ENCODE measurements around the gene TMEM164. TPM values are rescaled to one million over a fixed set of nuclear protein-coding genes. Genes with fewer than 3 reads are reported as not detected.

The TMEM164 gene
- polyA plus RNA-seq, 1 experiment: 12.9 TPM

GRCh38 chrX:110143454-110144210, 140.7 kb downstream of the TMEM164 start:
- CTCF ChIA-PET: interaction anchor here (0.7 to 0.8 kb wide), 2 partner anchors 87 to 253 kb away, joined by 3 read pairs; no protein-coding TSS in a partner anchor
- Histone ChIP-seq H3K4me3 (ENCODE audit: low read depth, low read length) (no peak overlapping the region), H3K27me3 (ENCODE audit: control insufficient read depth, insufficient read depth, low read length) (no peaks in the 10 kb centered on the region), H3K9me3 (ENCODE audit: control insufficient read depth, insufficient read depth, low read length) (no peaks in the 10 kb centered on the region), H3K27ac (ENCODE audit: low read depth, low read length) (peak overlapping the region; percentile 2)
- no peak for DNase-seq (ENCODE audit: low read depth, low spot score)
- POLR2A ChIA-PET: no interaction called here
- no peak for TF ChIP-seq CTCF (IDR thresholded peaks at IDR 0.05; ENCODE audit: low read depth, low read length)

GRCh38 chrX:110145311-110145710, 142.4 kb downstream of the TMEM164 start:
- Histone ChIP-seq H3K4me3 (ENCODE audit: low read depth, low read length) (no peak overlapping the region), H3K9me3 (ENCODE audit: control insufficient read depth, insufficient read depth, low read length) (no peaks in the 10 kb centered on the region), H3K27ac (ENCODE audit: low read depth, low read length) (no peak overlapping the region), H3K27me3 (ENCODE audit: control insufficient read depth, insufficient read depth, low read length) (no peaks in the 10 kb centered on the region)
- TF ChIP-seq CTCF (IDR thresholded peaks at IDR 0.05; ENCODE audit: low read depth, low read length): no peak
- ChIA-PET CTCF (interaction anchor here (0.7 to 4.3 kb wide), 13 partner anchors 11 to 288 kb away, joined by 3 to 96 read pairs (median 4); no protein-coding TSS in a partner anchor), POLR2A (no interaction called here)
- no peak for DNase-seq (ENCODE audit: low read depth, low spot score)

DNA sequence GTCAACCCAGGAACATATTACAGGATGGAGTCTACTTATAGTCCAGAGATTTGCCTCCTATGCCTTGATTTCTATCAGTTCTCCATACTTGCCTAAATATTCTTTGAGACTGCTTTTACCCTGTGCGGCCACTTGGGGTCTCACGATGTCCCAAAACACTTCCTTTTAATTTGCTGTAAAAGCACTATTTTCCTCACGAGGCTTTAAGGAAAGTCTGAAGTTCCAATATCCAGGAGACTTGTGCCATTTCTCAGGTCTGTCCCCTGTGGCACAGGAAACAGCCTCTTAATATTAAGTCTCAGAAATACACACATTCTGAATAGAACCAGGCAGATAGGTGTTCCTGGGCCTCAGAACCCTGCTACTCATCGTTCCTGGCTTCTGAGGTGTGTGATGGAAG, 142.9 kb downstream of the TMEM164 start:
- TF ChIP-seq CTCF (IDR thresholded peaks at IDR 0.05; ENCODE audit: low read depth, low read length): peak; percentile 57
- Histone ChIP-seq H3K4me3 (ENCODE audit: low read depth, low read length) (no peak overlapping the region), H3K9me3 (ENCODE audit: control insufficient read depth, insufficient read depth, low read length) (no peaks in the 10 kb centered on the region), H3K27me3 (ENCODE audit: control insufficient read depth, insufficient read depth, low read length) (no peaks in the 10 kb centered on the region), H3K27ac (ENCODE audit: low read depth, low read length) (no peak overlapping the region)
- no peak for DNase-seq (ENCODE audit: low read depth, low spot score)
- CTCF ChIA-PET: interaction anchor here (0.6 to 4.3 kb wide), 56 partner anchors 9 to 701 kb away, joined by 3 to 96 read pairs (median 4); partner anchors contain the start of gene TMEM164
- POLR2A ChIA-PET: no interaction called here

- Histone ChIP-seq H3K27ac (ENCODE audit: low read depth, low read length) (no peak overlapping the region), H3K27me3 (ENCODE audit: control insufficient read depth, insufficient read depth, low read length) (no peaks in the 10 kb centered on the region), H3K9me3 (ENCODE audit: control insufficient read depth, insufficient read depth, low read length) (no peaks in the 10 kb centered on the region), H3K4me3 (ENCODE audit: low read depth, low read length) (no peak overlapping the region)
- POLR2A ChIA-PET: no interaction called here
- peak; percentile 71 for TF ChIP-seq CTCF (IDR thresholded peaks at IDR 0.05; ENCODE audit: low read depth, low read length)
- CTCF ChIA-PET: interaction anchor here (0.6 to 4.3 kb wide), 61 partner anchors 10 to 701 kb away, joined by 3 to 96 read pairs (median 4); partner anchors contain the start of gene TMEM164
- DNase-seq (ENCODE audit: low read depth, low spot score): no peak
Measured at GRCh38 chrX:110146521-110146920, 143.6 kb downstream of the TMEM164 start.

DNA sequence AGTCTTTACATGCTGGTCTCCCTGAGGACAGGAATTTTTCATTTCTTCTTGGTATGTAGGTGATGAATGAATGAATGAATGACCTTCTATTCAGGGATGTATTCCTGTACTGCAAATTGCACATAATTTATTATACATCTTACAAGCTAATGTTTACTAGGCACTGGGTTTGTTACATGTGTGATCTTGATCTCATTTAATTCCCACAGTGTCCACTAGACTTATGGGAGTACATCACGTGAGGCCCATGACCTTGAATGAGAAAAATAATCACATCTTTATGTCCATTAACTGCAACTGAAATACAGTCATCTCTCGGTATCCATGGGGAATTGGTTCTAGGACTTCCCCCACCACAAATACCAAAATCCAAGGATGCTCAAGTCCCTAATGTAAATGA, 150.3 kb downstream of the TMEM164 start:
- POLR2A ChIA-PET: no interaction called here
- TF ChIP-seq CTCF (IDR thresholded peaks at IDR 0.05; ENCODE audit: low read depth, low read length): no peak
- no peaks in the 10 kb centered on the region for H3K9me3 ChIP-seq (ENCODE audit: control insufficient read depth, insufficient read depth, low read length)
- no peaks in the 10 kb centered on the region for H3K27me3 ChIP-seq (ENCODE audit: control insufficient read depth, insufficient read depth, low read length)
- no peak overlapping the region for H3K4me3 ChIP-seq (ENCODE audit: low read depth, low read length)
- no peak for DNase-seq (ENCODE audit: low read depth, low spot score)
- CTCF ChIA-PET: interaction anchor here (0.6 to 15.3 kb wide), 2 partner anchors 95 to 261 kb away, joined by 5 to 464 read pairs; no protein-coding TSS in a partner anchor
- no peak overlapping the region for H3K27ac ChIP-seq (ENCODE audit: low read depth, low read length)
